Aorta (tissue), 5 donors: ENCODE data around the gene MUC5AC. TPM values are rescaled to one million over a fixed set of nuclear protein-coding genes. Genes with fewer than 3 reads are reported as not detected.

Experiments used
- ATAC-seq: fragments of 200-7000 bp; cut with Tn5 transposase; one replicate; pipeline ENCODE4 v1.9.1; 2022; ENCODE audit warnings: moderate library complexity; ENCODE audit not compliant: low FRiP score
- DNase-seq, 2 donors: peaks; one replicate each; pipeline ENCODE4 v3.0.0-alpha.2; 2020
- H3K27ac ChIP-seq, 2 donors: one replicate each; pipeline ENCODE4 v1.5.1; 2013; ENCODE audit warnings: low read length in 2 of 2, mild to moderate bottlenecking in 2 of 2, moderate library complexity in 2 of 2, control low read depth in 1 of 2, inconsistent platforms in 1 of 2, low read depth in 1 of 2
- H3K27me3 ChIP-seq, 2 donors: one replicate each; pipeline ENCODE4 v1.6.1; 2013; ENCODE audit warnings: control low read depth in 1 of 2, low read length in 1 of 2, mild to moderate bottlenecking in 1 of 2, moderate library complexity in 1 of 2; ENCODE audit not compliant: insufficient read depth in 2 of 2, control insufficient read depth in 1 of 2
- H3K36me3 ChIP-seq, 2 donors: one replicate each; pipeline ENCODE4 v1.6.1; 2013; ENCODE audit warnings: control low read depth in 1 of 2, low read length in 1 of 2, mild to moderate bottlenecking in 1 of 2; ENCODE audit not compliant: insufficient read depth in 2 of 2, control insufficient read depth in 1 of 2
- H3K4me1 ChIP-seq, 2 donors: one replicate each; pipeline ENCODE4 v1.6.1; 2013; ENCODE audit warnings: low read length in 2 of 2, control low read depth in 1 of 2, mild to moderate bottlenecking in 1 of 2, moderate library complexity in 1 of 2; ENCODE audit not compliant: insufficient read depth in 2 of 2, control insufficient read depth in 1 of 2
- H3K4me3 ChIP-seq, 2 donors: one replicate each; pipeline ENCODE4 v1.5.1; 2013; ENCODE audit warnings: low read length in 2 of 2, control low read depth in 1 of 2, mild to moderate bottlenecking in 1 of 2
- H3K9me3 ChIP-seq: one replicate; pipeline ENCODE4 v1.6.1; 2013; ENCODE audit warnings: mild to moderate bottlenecking, low read length; ENCODE audit not compliant: control insufficient read depth
- WGBS, 2 donors: extraction: QIAGEN DNeasy Blood & Tissue Kit; methylation state at CpG; one replicate each; pipeline ENCODE4 v1.1.7; 2013; 5-methylcytosine and 5-hydroxymethylcytosine counted together
- intact Hi-C, 2 donors: fragments of 100-400 bp; cut with DNase I; formaldehyde crosslinking; loops; one replicate each; pipeline versions ENCODE4 v1.14.2 to v1.15.0; 2022
- polyA plus RNA-seq, 2 donors: library from polyadenylated mRNA; stranded (reverse); fragments of 200-250 nt; gene quantifications; one replicate each; pipeline ENCODE4 v1.2.3, GENCODE V29; 2013
- total RNA-seq, 2 donors: library from RNA; stranded (reverse); fragmentation: NEBNext Ultra II Directional; extraction: Animal tissue kit (Norgen Biotek cat#: 25700); gene quantifications; one replicate each; pipeline ENCODE4 v1.2.1, GENCODE V29; 2021
- donor health status: healthy with polysubstance abuse.
- donor health status: Bipolar disorder and iron deficiency.
- donor health status: DM: no; HTN: no; CAD: no.
- donor health status: DM: no; HTN: no; CAD: no.
- donor health status: DM: yes; HTN: yes; CAD: no.

The MUC5AC gene
- total and polyA plus RNA-seq, 4 donors = 0.05 TPM; not detected in 3

DNA sequence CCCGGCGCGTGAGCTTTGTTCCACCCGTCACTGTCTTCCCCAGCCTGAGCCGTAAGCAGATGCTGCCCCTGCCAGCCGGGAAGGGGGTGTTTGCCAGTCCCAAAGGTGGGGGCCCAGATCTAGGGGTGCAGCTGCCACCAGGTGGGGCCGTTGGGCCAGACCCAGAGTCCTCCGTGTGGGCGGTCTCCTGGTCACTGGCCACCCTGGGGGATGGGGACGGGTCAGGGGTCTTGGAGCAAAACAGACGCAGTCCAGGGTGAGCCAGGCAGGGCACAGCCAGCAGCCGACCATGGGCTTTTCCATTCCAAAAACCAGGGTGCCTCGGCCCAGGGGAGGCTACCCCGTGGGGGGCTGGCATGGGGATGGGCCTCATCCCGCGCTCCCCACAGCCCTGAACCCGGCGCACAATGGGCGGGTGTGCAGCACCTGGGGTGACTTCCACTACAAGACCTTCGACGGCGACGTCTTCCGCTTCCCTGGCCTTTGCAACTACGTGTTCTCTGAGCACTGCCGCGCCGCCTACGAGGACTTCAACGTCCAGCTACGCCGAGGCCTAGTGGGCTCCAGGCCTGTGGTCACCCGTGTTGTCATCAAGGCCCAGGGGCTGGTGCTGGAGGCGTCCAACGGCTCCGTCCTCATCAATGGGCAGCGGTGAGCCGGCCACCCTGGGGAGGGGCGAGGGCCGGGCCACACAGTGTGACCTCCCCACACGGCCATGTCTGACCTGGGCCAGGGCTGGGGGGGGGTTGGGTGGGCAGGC is 68.7 kb downstream of the MUC5AC start:
- Histone ChIP-seq H3K27me3 (no peaks in the 10 kb centered on the region), H3K27ac (no peak overlapping the region), H3K4me1 (no peaks in the 10 kb centered on the region), H3K9me3 (no peaks in the 10 kb centered on the region), H3K36me3 (no peaks in the 10 kb centered on the region), H3K4me3 (no peak overlapping the region)
- ATAC-seq = no peak
- peak; percentile 40 to 72 for DNase-seq
- WGBS, 2 donors = 70 to 76% methylated on average over 40 to 41 of the region's 41 CpGs
- intact Hi-C loops = no loop called here

DNA sequence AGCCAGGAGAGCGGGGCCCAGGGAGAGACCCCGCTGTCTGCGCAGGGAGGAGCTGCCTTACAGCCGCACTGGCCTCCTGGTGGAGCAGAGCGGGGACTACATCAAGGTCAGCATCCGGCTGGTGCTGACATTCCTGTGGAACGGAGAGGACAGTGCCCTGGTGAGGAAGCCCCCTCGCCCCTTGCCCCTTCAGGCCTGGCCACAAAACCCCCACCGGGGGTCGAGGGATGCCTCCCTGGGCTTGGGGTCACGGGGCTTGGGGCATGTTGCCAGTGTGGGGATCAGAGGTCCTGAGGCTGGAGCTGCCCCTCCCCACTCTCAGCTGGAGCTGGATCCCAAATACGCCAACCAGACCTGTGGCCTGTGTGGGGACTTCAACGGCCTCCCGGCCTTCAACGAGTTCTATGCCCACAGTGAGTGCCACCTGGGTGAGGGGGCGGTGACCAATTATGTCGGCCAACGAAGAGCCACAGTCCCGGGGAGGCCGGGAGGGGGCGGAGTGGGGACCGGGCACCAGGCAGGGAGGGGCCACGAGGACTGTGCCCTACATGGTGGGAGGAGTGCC is 69.3 kb downstream of the MUC5AC start:
- Histone ChIP-seq H3K4me1 (no peaks in the 10 kb centered on the region), H3K9me3 (no peaks in the 10 kb centered on the region), H3K4me3 (no peak overlapping the region), H3K27me3 (no peaks in the 10 kb centered on the region), H3K27ac (no peak overlapping the region), H3K36me3 (no peaks in the 10 kb centered on the region)
- intact Hi-C loops = no loop called here
- peak; percentile 36 to 59 for DNase-seq
- WGBS, 2 donors = 53 to 61% methylated on average over 23 of the region's 23 CpGs
- ATAC-seq = no peak

DNA sequence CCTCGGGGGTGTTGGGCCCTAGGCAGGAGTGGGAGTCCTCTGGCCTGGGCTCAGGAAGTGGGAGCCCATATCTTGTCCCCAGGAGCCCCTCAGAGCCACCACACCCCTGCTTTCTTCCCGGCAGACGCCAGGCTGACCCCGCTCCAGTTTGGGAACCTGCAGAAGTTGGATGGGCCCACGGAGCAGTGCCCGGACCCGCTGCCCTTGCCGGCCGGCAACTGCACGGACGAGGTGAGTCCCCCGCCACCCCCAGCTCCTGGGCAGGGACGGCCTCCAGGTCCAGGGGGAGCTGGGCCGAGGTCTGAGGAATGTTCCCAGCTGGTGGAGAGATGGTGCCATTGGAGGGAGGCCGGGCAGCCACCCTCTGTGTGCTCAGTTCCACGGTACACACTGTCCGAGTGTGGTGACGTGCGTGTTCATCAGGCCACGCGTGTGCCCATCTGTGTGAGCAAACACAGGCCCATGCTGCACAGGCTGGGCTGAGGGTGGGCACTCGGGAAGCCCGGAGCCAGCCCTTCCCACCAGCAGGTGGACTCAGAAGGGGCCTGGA is 69.9 kb downstream of the MUC5AC start:
- WGBS, 2 donors = 81 to 85% methylated on average over 23 of the region's 23 CpGs
- Histone ChIP-seq H3K9me3 (no peaks in the 10 kb centered on the region), H3K27ac (no peak overlapping the region), H3K27me3 (no peaks in the 10 kb centered on the region), H3K4me1 (no peaks in the 10 kb centered on the region), H3K36me3 (no peaks in the 10 kb centered on the region), H3K4me3 (no peak overlapping the region)
- ATAC-seq (no peak), DNase-seq (peak; percentile 39 to 71)
- intact Hi-C loops = no loop called here

DNA sequence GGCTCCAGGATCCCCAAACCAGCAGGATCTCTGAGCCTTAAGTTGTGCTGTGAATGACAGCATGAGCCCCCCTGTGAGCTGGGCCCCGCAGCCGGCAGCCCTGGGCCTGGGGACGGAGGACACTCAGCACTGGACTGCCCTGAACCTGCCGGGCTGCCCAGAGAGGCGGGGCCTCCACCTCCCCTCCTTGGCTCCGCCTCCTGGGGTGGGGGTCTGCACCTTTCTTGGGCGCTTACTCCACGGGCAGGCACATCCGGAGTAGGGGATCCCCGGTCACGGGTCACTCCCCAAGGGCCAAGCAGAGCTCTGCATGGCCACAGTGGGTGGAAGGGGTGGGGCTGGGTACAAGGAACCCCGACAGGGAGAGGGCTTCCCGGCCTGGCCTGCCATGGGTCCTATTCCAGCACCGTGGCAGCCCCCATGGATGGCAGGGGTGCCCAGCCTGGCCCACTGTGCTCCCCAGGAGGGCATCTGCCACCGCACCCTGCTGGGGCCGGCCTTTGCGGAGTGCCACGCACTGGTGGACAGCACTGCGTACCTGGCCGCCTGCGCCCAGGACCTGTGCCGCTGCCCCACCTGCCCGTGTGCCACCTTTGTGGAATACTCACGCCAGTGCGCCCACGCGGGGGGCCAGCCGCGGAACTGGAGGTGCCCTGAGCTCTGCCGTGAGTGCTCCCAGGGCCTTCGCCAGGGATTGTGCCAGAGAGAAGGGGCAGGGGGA is 70.5 kb downstream of the MUC5AC start:
- 81 to 84% methylated on average over 27 to 31 of the region's 31 CpGs for WGBS, 2 donors
- Histone ChIP-seq H3K4me3 (no peak overlapping the region), H3K27me3 (no peaks in the 10 kb centered on the region), H3K9me3 (no peaks in the 10 kb centered on the region), H3K27ac (no peak overlapping the region), H3K4me1 (no peaks in the 10 kb centered on the region), H3K36me3 (no peaks in the 10 kb centered on the region)
- ATAC-seq (no peak), DNase-seq (peak; percentile 38 to 76)
- intact Hi-C loops = no loop called here

DNA sequence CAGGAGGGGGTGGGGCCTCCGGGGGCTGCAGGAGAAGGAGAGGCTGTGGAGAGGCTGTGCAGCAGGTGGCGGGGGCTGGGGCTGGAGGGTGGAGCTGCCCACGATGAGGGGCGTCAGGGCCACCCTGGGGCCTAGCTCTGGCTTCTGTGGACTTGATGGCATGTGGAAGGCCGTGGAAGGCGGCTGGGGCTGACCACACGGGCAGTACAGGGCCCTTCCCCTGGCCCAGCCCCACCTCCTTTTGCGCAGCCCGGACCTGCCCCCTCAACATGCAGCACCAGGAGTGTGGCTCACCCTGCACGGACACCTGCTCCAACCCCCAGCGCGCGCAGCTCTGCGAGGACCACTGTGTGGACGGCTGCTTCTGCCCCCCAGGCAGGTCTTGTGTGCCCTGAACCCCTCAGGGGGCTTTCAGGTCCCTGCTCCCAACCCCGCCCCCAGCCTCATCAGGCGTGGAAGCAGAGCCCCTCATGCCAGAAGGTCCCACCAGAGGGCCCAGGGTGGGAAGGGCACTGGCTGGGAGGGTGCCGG is 71.2 kb downstream of the MUC5AC start:
- Histone ChIP-seq H3K4me3 (no peak overlapping the region), H3K4me1 (no peaks in the 10 kb centered on the region), H3K27me3 (no peaks in the 10 kb centered on the region), H3K36me3 (no peaks in the 10 kb centered on the region), H3K9me3 (no peaks in the 10 kb centered on the region), H3K27ac (no peak overlapping the region)
- DNase-seq (peak in 1 of 2 donors; percentile 67), ATAC-seq (no peak)
- intact Hi-C loops = no loop called here
- 77 to 78% methylated on average over 17 to 18 of the region's 18 CpGs for WGBS, 2 donors

DNA sequence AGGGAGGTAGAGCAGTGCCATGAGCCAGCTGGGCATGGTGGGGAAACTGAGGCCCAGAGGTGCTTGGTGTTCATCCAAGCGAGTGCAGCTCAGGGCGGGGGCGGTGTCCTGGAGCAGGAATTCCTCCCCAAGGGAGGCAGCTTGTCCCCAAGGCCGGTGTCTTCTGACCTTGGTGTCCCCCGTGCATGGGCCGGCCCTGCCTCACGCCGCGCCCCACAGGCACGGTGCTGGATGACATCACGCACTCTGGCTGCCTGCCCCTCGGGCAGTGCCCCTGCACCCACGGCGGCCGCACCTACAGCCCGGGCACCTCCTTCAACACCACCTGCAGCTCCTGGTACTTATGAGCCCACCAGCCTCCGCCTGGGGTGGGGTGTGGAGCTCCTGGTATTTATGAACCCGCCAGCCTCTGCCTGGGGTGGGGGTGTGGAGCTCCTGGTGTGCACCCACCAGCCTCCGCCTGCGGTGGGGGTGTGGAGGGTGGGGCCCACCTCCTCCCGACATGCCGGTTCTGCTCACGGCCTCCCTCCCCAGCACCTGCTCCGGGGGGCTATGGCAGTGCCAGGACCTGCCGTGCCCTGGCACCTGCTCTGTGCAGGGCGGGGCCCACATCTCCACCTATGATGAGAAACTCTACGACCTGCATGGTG is 71.8 kb downstream of the MUC5AC start:
- Histone ChIP-seq H3K36me3 (no peaks in the 10 kb centered on the region), H3K27ac (no peak overlapping the region), H3K4me1 (no peaks in the 10 kb centered on the region), H3K27me3 (no peaks in the 10 kb centered on the region), H3K4me3 (no peak overlapping the region), H3K9me3 (no peaks in the 10 kb centered on the region)
- ATAC-seq = no peak
- WGBS, 2 donors = 79 to 86% methylated on average over 27 of the region's 27 CpGs
- intact Hi-C loops = no loop called here
- DNase-seq = peak; percentile 41 to 68

DNA sequence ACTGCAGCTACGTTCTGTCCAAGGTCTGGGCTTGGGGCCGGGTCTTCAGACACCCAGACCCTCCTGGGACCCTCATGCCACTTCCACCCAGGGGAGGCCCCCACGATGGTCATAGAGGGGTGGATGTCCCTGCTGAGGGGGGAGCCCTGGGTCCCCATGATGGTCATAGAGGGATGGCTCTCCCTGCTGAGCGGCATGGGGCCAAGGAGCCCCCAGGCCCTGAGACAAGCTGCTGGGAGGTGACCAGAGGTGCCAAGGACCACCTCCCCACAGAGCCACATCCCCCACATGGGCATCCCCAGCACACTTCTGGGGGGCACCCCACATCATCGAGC is 72.3 kb downstream of the MUC5AC start:
- H3K9me3 ChIP-seq = no peaks in the 10 kb centered on the region
- WGBS, 2 donors = 87% methylated on average over 5 of the region's 5 CpGs
- peak in 1 of 2 donors; percentile 42 for DNase-seq
- H3K27me3 ChIP-seq = no peaks in the 10 kb centered on the region
- no peak overlapping the region for H3K27ac ChIP-seq
- no peak for ATAC-seq
- H3K4me1 ChIP-seq = no peaks in the 10 kb centered on the region
- no peaks in the 10 kb centered on the region for H3K36me3 ChIP-seq
- intact Hi-C loops = no loop called here
- no peak overlapping the region for H3K4me3 ChIP-seq
